GM15510 (cell line): ENCODE measurements around the gene KCNMA1.

Source experiments
- POLR2A ChIP-seq: IDR thresholded peaks from 3 replicates; pipeline ENCODE4 v1.6.1; 2011; ENCODE audit warnings: borderline replicate concordance; ENCODE audit not compliant: insufficient read length; ENCODE audit errors: extremely low read depth

The KCNMA1 gene

DNA sequence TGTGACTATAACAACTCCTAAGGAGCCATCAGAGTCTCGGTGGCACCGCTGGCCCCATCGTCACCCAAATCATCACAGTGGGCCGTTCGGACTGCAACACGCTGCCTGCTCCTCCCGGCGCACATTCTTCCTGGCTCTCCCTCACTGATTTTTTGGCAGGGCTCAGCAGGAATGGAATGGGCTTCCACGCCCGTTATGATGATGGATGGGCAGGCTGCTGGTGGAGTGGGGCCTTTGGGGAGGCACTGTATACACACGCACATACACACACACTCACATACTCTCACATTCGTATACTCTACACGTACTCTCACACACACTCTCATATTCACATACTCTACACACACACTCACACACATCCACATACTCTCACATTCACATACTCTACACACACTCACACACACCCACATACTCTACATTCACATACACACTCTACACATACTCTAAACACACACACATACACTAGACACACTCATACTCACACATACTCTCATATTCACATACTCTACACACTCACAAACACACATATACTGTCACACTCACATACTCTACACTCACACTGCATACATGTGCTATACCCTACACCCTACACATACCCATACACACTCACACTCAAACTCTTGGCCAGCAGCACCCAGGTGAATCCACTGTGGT, 99.8 kb downstream of the KCNMA1 start:
- TF ChIP-seq POLR2A, result no peak

DNA sequence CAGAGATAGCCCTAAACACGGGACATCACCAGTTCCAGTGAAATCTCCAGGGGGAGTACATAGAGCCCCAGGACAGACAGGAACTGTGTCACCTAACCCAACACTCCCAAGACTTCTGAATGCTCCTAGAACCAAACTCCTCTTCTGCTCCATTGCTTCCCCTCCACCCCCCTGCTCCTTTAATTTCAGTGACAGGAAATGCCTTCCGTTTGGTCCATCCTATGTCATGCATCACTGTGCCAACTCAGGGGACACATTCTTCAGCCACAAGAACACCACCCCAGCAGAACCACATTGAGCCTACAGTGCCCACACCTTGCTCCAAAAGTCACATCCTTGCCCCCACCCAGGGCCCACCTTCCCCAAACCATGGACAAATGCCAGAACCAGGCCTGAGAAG, 100.5 kb downstream of the KCNMA1 start:
- no peak for TF ChIP-seq POLR2A

- TF ChIP-seq POLR2A, result no peak
Measured at GRCh38 chr10:77533887-77534278, 103.7 kb downstream of the KCNMA1 start.

GRCh38 chr10:77533146-77533886, 104.3 kb downstream of the KCNMA1 start:
- no peak for TF ChIP-seq POLR2A

GRCh38 chr10:77532068-77532467, 105.5 kb downstream of the KCNMA1 start:
- no peak for TF ChIP-seq POLR2A

GRCh38 chr10:77531441-77532001, 106.1 kb downstream of the KCNMA1 start:
- no peak for TF ChIP-seq POLR2A

- no peak for TF ChIP-seq POLR2A
Measured at GRCh38 chr10:77530011-77530410, 107.6 kb downstream of the KCNMA1 start.

DNA sequence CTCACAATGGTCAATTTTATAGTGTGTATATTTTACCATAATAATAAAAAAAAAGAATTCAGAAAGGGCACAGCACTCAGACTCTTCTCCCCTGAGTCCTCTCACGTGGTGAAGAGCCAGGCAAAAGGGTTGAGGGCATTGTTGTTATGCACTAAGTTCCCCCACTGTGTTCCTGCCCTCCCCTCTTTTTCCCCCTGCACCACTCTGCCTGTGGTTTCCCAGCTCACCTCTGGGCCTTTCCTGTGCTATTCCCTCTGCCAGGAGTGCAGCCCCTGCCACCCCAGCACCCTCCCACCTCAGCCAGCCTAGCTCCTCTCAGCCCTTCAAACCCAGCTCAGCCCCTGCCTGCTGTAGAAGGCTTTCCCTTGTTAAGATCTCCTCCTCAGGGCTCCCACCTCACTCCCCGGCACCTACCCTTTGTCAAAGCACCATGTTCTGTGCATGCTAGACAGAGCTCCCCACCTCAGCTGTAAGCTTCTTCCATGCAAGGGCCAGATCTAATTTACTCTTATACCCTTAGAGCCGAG, 108.5 kb downstream of the KCNMA1 start:
- no peak for TF ChIP-seq POLR2A

GRCh38 chr10:77527839-77528238, 109.8 kb downstream of the KCNMA1 start:
- TF ChIP-seq POLR2A, result no peak

DNA sequence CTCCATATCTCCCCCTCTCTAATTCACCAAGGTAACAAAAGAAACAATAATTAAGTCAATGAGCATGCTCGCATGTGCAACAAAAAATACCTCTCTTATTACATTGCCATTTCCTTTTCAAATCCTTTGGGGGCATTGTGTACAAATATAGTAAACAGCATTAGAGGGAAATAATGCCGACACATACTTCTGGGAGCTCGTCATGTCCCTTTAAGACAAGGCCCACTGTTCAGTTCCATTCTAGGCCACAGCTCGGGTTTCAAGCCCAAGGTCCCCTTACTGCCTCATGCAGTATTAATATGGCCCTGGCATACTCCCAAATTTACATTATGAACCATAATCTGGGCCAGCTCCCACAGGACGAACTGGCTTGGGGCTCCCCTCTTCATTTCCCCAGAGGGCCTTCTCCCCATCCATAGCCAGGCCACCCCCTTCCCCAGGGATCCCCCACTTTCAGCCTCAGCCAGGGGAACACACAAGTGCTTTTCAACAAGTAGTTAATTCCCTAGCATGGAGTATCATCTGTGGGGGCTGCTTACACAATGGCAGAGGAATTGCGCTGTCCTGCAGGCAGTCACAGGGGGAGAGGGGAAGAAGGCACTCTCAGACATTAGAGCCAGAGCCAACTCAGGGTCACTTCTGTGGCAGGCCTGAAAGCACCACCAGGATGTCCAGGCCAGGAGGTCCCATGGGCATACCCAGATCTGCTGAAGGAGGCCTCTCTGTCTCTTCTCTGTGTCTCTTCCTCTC, 110.6 kb downstream of the KCNMA1 start:
- TF ChIP-seq POLR2A, result no peak

DNA sequence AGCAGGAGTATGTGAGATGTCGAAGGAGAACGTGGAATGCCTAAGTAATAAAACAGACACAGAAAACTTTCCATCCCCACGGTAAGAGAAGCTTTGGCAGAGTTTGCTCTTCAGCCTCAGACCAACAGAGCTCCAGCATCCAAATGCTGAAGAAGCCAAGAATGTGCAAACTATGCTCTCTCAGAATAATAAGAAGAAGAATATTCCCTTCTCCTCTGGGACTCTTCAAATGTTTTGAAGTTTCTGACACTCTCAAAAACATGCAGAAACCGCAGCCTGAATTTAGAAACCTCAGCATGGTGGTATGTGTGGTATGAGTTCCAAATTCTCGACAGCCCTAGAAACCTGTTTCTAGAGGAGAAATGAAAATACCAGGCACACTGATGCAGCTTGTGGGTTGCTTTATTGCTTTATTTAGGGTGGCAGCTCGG, 113.3 kb downstream of the KCNMA1 start:
- no peak for TF ChIP-seq POLR2A

DNA sequence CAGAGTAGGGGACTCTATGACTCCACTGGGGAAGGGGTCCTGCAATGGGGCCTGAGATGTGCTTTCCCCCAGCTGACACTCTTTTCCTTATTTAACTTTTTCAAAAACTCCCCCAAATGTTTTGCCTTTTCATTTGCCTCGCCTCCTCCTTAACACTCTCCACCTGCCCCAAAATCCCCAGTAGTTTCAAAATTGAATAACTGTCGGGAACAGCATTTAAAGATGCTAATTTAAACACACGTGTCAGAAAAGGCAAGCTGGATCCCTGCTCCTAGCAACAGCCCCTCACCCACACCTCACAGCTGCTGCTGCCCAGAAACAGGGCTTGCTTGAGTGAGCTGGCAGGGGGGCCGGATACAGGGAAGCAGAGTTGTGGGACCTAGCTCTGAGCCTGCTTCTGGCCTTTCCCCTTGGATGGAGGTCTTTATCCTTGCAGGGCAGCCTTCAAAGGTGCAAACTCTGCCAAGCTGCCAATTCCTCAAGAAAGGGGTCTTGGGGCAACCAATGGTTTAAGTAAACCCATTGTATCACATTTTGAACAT, 115.3 kb downstream of the KCNMA1 start:
- TF ChIP-seq POLR2A, result no peak

DNA sequence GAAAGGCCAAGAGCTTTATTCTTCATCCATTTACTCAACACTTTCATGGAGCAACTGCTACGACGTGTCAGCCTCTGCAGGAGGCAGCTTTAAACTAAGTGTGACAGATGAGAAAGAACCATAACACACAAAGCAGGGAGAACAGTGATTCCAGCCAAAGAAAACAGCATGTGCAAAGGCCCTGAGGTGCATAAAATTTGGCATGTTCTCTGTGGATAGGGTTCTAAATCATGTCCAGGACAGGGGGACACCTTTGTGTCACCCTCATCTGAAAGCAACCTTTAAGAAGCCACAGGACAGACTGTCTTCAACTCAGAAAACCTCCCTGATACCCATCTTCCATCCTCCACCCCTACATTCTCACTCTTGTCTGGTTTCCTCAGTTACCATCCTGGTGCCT, 116.6 kb downstream of the KCNMA1 start:
- TF ChIP-seq POLR2A, result no peak

DNA sequence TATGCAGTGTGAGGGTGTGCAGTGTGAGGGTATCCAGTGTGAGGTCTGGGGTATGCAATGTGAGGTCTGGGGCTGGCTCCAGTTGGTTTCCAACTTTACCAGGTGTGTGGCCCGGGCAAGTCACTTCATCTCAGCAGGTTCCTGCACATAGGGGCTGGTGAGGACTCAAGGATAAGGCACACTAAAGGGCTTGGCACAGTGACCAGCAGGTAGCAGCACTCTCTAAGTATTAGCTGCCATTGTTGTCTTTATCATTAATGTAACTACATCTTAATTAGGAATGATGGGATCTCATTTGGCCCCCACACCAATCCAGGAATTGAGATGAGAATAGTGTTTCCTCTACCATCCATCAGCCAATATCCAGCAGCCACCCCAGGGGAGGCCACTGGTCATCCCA, 117.3 kb downstream of the KCNMA1 start:
- no peak for TF ChIP-seq POLR2A

DNA sequence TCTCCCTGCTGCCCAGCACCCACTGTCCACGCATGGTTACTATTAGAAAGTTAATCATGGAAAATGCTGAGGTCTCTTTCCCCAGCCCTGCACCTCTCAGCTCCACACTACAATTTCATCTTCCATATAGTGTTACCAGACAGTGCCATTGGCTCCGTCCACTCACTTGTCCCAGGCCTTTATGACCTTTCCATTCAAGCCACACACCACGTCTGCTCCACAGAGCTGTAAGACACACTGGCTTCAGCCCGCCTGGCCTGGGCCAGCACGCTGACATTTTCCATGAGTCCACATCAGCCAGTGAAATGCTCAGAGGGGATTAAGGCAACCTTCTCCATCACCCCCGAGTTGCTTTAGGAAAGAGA, 118.7 kb downstream of the KCNMA1 start:
- TF ChIP-seq POLR2A, result no peak
